Measurements from ENCODE around the gene NPB.

The NPB gene

GRCh38 chr17:81870981-81871386, 31.1 kb upstream of the NPB start, which contains the start of gene ARHGDIA:
Gene ARHGDIA, minus strand, starts transcription at chr17:81871337. Its CDS starts 1,407 bp downstream, at chr17:81869930.
- peaks cover 0 to 42% of the 10 kb centered on the region in 2 experiments; a peak in 2 of 3 replicates for H3K36me3 ChIP-seq (ENCODE audit: control insufficient read depth in 2 of 2, insufficient read depth in 1 of 2, low read length in 2 of 2)
- TF ChIP-seq ZNF138 (tag by site-specific recombination; IDR thresholded peaks at IDR 0.05; ENCODE audit: borderline replicate concordance) (no peak), HOXC10 (CRISPR knock-in tag; IDR thresholded peaks at IDR 0.05) (no peak), FEZF1 (tag by site-specific recombination; IDR thresholded peaks at IDR 0.05) (0 out of 2 replicates have a peak, but pooled peaks have one; percentile 58), ZNF488 (tag by site-specific recombination; IDR thresholded peaks at IDR 0.05) (no peak)
- CTCF ChIA-PET = interaction anchor here (0.6 to 2.6 kb wide), 4 partner anchors 9 to 46 kb away, joined by 3 to 15 read pairs (median 4); no protein-coding TSS in a partner anchor

GRCh38 chr17:81871387-81872230, 30.4 kb upstream of the NPB start:
- H3K36me3 ChIP-seq (ENCODE audit: control insufficient read depth in 2 of 2, insufficient read depth in 1 of 2, low read length in 2 of 2) = peaks cover 4 to 35% of the 10 kb centered on the region in 2 experiments; a peak in 2 of 3 replicates
- no peaks in the 10 kb centered on the region for H3K9me3 ChIP-seq (ENCODE audit: control insufficient read depth, insufficient read depth, low read depth, low read length)
- CTCF ChIA-PET = interaction anchor here (0.6 to 2.6 kb wide), 5 partner anchors 8 to 142 kb away, joined by 3 to 15 read pairs (median 3); no protein-coding TSS in a partner anchor
- peaks cover 17% of the 10 kb centered on the region; the same call in 1 of the 2 replicates for H3K4me1 ChIP-seq (ENCODE audit: control insufficient read depth, insufficient read depth, low read length)
- peak overlapping the region; percentile 85 for H3K4me3 ChIP-seq (ENCODE audit: low read depth, low read length)
- H3K27ac ChIP-seq (ENCODE audit: extremely low read depth, low read depth, low read length) = peak overlapping the region; percentile 100
- POLR2A ChIA-PET = interaction anchor here (0.7 to 3.3 kb wide), 5 partner anchors 11 to 150 kb away, joined by 3 to 17 read pairs (median 7); partner anchors contain the start of genes ALYREF, ANAPC11 and P4HB
- TF ChIP-seq ZNF350 (tag by site-specific recombination; IDR thresholded peaks at IDR 0.05) (no peak), YY1 (tag by site-specific recombination; IDR thresholded peaks at IDR 0.05) (peak; percentile 95), ZNF768 (tag by site-specific recombination; IDR thresholded peaks at IDR 0.05) (0 out of 2 replicates have a peak, but pooled peaks have one; percentile 29), MYNN (tag by site-specific recombination; IDR thresholded peaks at IDR 0.05; ENCODE audit: borderline replicate concordance) (no peak), ZBTB26 (tag by site-specific recombination; optimal IDR thresholded peaks at IDR 0.05) (peak; percentile 92), ZNF394 (tag by site-specific recombination; IDR thresholded peaks at IDR 0.05; ENCODE audit: borderline replicate concordance) (peak; percentile 52; the same call in 1 of the 2 replicates), ZNF449 (tag by site-specific recombination; IDR thresholded peaks at IDR 0.05) (peak; percentile 54), ZNF600 (tag by site-specific recombination; IDR thresholded peaks at IDR 0.05) (peak; percentile 73), ZNF585B (tag by site-specific recombination; IDR thresholded peaks at IDR 0.05) (no peak), REST (tag by site-specific recombination; IDR thresholded peaks at IDR 0.05) (no peak), KLF8 (tag by site-specific recombination; IDR thresholded peaks at IDR 0.05) (peak; percentile 79), GLI4 (tag by site-specific recombination; IDR thresholded peaks at IDR 0.05) (no peak), ZXDB (tag by site-specific recombination; IDR thresholded peaks at IDR 0.05) (peak; percentile 34), ZNF473 (tag by site-specific recombination; IDR thresholded peaks at IDR 0.05) (no peak), ZNF785 (tag by site-specific recombination; IDR thresholded peaks at IDR 0.05) (peak; percentile 99), SCRT1 (tag by site-specific recombination; IDR thresholded peaks at IDR 0.05; ENCODE audit: borderline replicate concordance) (no peak), SP3 (tag by site-specific recombination; IDR thresholded peaks at IDR 0.05) (peak; percentile 75), ZBTB1 (tag by site-specific recombination; IDR thresholded peaks at IDR 0.05) (peak; percentile 87), PBX3 (CRISPR knock-in tag; IDR thresholded peaks at IDR 0.05) (peak; percentile 67; the same call in 1 of the 2 replicates), ZNF184 (tag by site-specific recombination; IDR thresholded peaks at IDR 0.05) (no peak; the same call in 1 of the 2 replicates)

More at GRCh38 chr17:81870981-81871386, 31.1 kb upstream of the NPB start, which contains the start of gene ARHGDIA:
- peak within 1 kb of the TSS; percentile 85 for H3K4me3 ChIP-seq (ENCODE audit: low read depth, low read length)
- H3K27ac ChIP-seq (ENCODE audit: extremely low read depth, low read depth, low read length) = peak within 1 kb of the TSS; percentile 100
- H3K4me1 ChIP-seq (ENCODE audit: control insufficient read depth, insufficient read depth, low read length) = peaks cover 17% of the 10 kb centered on the region; the same call in 1 of the 2 replicates
- POLR2A ChIA-PET = interaction anchor here (1.3 to 2.7 kb wide), 4 partner anchors 10 to 187 kb away, joined by 3 to 17 read pairs (median 6); partner anchors contain the start of genes ARL16, HGS and P4HB
- no peaks in the 10 kb centered on the region for H3K9me3 ChIP-seq (ENCODE audit: control insufficient read depth, insufficient read depth, low read depth, low read length)
